SU-DHL-6 (cell line): Measurements from ENCODE around the gene SPTLC3.

Experiments used
- H2AFZ ChIP-seq: fragments of 200-600 bp; sonication (generic); 2 replicates; pipeline ENCODE4 v1.6.1; 2014; ENCODE audit warnings: low read depth, mild to moderate bottlenecking, moderate library complexity, mixed read lengths, antibody characterized with exemption, low read length; ENCODE audit not compliant: severe bottlenecking
- H3F3A ChIP-seq: fragments of 200-600 bp; shearing (Covaris generic); 2 replicates; pipeline ENCODE4 v1.6.0; 2016; ENCODE audit warnings: antibody characterized with exemption, mild to moderate bottlenecking; ENCODE audit not compliant: insufficient read depth
- H3K27ac ChIP-seq: fragments of 200-600 bp; sonication (generic); 2 replicates; pipeline ENCODE4 v1.5.1; 2016; ENCODE audit warnings: low read depth, mild to moderate bottlenecking, low read length, moderate library complexity, mixed read lengths
- H3K27me3 ChIP-seq: fragments of 200-600 bp; sonication (generic), shearing (Covaris generic); 2 replicates; pipeline ENCODE4 v1.6.0; 2014; ENCODE audit warnings: mild to moderate bottlenecking, low read length
- H3K36me3 ChIP-seq: fragments of 200-600 bp; sonication (generic); 2 replicates; pipeline ENCODE4 v1.6.1; 2014; ENCODE audit warnings: mild to moderate bottlenecking, low read length, mixed read lengths
- H3K4me2 ChIP-seq: fragments of 300-600, 200-600 bp; shearing (Covaris generic), sonication (generic); 2 replicates; pipeline ENCODE4 v1.6.0; 2014; ENCODE audit warnings: low read length, low read depth, mild to moderate bottlenecking; ENCODE audit not compliant: poor library complexity, severe bottlenecking
- H3K4me3 ChIP-seq: fragments of 200-600 bp; sonication (generic); 2 replicates; pipeline ENCODE4 v1.5.1; 2014; ENCODE audit warnings: antibody characterized with exemption, low read length, mild to moderate bottlenecking, mixed read lengths; ENCODE audit not compliant: insufficient read depth, poor library complexity, severe bottlenecking
- H3K79me2 ChIP-seq: fragments of 200-600 bp; sonication (generic); 2 replicates; pipeline ENCODE4 v1.6.1; 2014; ENCODE audit warnings: mild to moderate bottlenecking, low read length, moderate library complexity; ENCODE audit not compliant: insufficient read depth
- H3K9ac ChIP-seq: fragments of 200-600 bp; sonication (generic); 2 replicates; pipeline ENCODE4 v1.7.0; 2014; ENCODE audit warnings: mild to moderate bottlenecking, low read length
- H3K9me2 ChIP-seq: fragments of 200-600 bp; sonication (generic); replicated peaks from 2 replicates; pipeline ENCODE4 v1.6.1; 2014; ENCODE audit warnings: low read length; ENCODE audit not compliant: insufficient read depth
- H3K9me3 ChIP-seq: fragments of 200-600 bp; sonication (generic); 2 replicates; pipeline ENCODE4 v1.6.1; 2014; ENCODE audit warnings: low read length, mixed read lengths; ENCODE audit not compliant: insufficient read depth
- H4K20me1 ChIP-seq: fragments of 200-600 bp; sonication (generic); 2 replicates; pipeline ENCODE4 v1.6.1; 2014; ENCODE audit warnings: low read depth, mild to moderate bottlenecking, antibody characterized with exemption, low read length, moderate library complexity, mixed read lengths
- EZH2phosphoT487 ChIP-seq: fragments of 200-600 bp; sonication (generic), shearing (Covaris generic); conservative IDR thresholded peaks from 2 replicates; pipeline ENCODE4 v1.6.1; 2018; ENCODE audit warnings: mild to moderate bottlenecking, antibody characterized with exemption, low read length, moderate library complexity, mixed read lengths
- TF ChIP-seq, protein P1 (sequence below): fragments of 200-600 bp; sonication (generic); IDR thresholded peaks from one replicate; pipeline ENCODE4 v1.5.1; 2017; ENCODE audit warnings: antibody characterized with exemption, mild to moderate bottlenecking, low read length, moderate library complexity; ENCODE audit not compliant: insufficient read depth, poor library complexity, severe bottlenecking

SPTLC3 gene

DNA sequence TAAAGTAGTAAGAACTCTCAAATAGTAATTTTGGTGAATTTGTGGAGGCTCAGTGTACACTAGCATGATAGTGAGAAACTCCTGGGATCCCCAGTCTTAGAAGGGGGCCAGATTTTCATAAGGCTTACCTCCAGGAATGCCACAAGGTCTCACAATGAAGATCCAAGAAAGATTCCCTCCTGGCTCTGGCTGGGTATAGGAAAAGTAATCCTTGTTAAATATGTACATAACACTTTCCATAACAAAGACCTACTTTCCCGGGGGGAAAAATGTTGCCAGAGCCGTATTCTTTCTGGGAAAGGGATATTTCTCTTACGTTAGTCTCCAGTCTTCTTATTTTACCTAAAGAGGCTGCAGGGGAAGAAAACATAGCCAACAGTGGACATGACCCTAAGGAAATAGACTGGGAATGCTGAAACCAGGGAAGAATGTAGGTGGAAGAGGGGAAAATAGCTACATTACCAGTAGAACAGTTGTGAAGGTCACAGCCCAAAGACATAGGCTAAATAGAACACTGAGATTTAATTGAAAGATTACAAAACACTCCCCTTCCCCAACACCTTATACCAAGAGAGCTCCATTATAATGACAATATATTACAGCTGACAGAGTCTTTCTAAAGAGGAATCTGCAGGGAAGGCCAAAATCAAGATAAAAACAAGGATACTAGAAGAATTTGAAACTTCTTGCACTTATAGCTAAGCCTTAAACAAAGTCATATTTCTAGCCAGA lies 177.4 kb downstream of the SPTLC3 start:
- Histone ChIP-seq H2AFZ (no peak overlapping the region), H3K9me2 (no peaks in the 10 kb centered on the region), H3K4me3 (no peak overlapping the region), H3K4me2 (no peak overlapping the region), H3K79me2 (no peaks in the 10 kb centered on the region), H3K27ac (no peak overlapping the region), H4K20me1 (no peaks in the 10 kb centered on the region), H3F3A (no peaks in the 10 kb centered on the region), H3K9me3 (no peaks in the 10 kb centered on the region), H3K9ac (no peak overlapping the region), H3K27me3 (no peaks in the 10 kb centered on the region), H3K36me3 (no peaks in the 10 kb centered on the region)
- TF ChIP-seq, protein P1, sequence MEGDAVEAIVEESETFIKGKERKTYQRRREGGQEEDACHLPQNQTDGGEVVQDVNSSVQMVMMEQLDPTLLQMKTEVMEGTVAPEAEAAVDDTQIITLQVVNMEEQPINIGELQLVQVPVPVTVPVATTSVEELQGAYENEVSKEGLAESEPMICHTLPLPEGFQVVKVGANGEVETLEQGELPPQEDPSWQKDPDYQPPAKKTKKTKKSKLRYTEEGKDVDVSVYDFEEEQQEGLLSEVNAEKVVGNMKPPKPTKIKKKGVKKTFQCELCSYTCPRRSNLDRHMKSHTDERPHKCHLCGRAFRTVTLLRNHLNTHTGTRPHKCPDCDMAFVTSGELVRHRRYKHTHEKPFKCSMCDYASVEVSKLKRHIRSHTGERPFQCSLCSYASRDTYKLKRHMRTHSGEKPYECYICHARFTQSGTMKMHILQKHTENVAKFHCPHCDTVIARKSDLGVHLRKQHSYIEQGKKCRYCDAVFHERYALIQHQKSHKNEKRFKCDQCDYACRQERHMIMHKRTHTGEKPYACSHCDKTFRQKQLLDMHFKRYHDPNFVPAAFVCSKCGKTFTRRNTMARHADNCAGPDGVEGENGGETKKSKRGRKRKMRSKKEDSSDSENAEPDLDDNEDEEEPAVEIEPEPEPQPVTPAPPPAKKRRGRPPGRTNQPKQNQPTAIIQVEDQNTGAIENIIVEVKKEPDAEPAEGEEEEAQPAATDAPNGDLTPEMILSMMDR = no peak
- no peak for TF ChIP-seq EZH2phosphoT487

DNA sequence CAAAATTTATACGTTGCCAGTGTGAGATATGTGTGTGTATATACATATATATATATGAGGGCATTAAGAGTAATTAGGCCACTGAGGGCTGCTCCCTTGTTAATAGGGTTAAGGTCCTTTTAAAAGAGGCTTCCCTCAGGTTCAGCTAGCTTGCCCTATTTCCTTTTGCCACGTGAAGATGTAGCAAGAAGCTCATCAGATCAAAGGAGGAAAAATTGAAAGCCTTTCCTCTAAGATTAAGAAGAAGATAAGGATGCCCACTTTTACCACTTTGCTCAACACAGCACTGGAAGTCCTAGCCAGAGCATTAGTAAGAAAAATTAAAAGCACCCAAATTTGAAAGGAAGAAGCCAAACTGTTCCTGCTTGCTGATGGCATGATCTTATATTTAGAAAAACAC lies 179.1 kb downstream of the SPTLC3 start:
- Histone ChIP-seq H3K4me3 (no peak overlapping the region), H3K79me2 (no peaks in the 10 kb centered on the region), H2AFZ (no peak overlapping the region), H3K9me2 (no peaks in the 10 kb centered on the region), H3F3A (no peaks in the 10 kb centered on the region), H3K9me3 (no peaks in the 10 kb centered on the region), H3K27ac (no peak overlapping the region), H3K9ac (no peak overlapping the region), H3K36me3 (no peaks in the 10 kb centered on the region), H3K27me3 (no peaks in the 10 kb centered on the region), H3K4me2 (no peak overlapping the region), H4K20me1 (no peaks in the 10 kb centered on the region)
- no peak for TF ChIP-seq EZH2phosphoT487
- TF ChIP-seq, protein P1 = no peak

GRCh38 chr20:13199279-13199678 lies 190.5 kb downstream of the SPTLC3 start:
- Histone ChIP-seq H4K20me1 (no peaks in the 10 kb centered on the region), H3K79me2 (no peaks in the 10 kb centered on the region), H3K9ac (no peak overlapping the region), H3K4me3 (no peak overlapping the region), H3K27me3 (no peaks in the 10 kb centered on the region), H3K36me3 (no peaks in the 10 kb centered on the region), H3F3A (no peaks in the 10 kb centered on the region), H3K9me3 (no peaks in the 10 kb centered on the region), H2AFZ (no peak overlapping the region), H3K9me2 (no peaks in the 10 kb centered on the region), H3K4me2 (no peak overlapping the region), H3K27ac (no peak overlapping the region)
- TF ChIP-seq, protein P1 = no peak
